ENCODE data around the gene DNER. TPM values are rescaled to one million over a fixed set of nuclear protein-coding genes. Genes with fewer than 3 reads are reported as not detected.

DNER gene
- polyA plus RNA-seq, 2 of the 4 experiments (the other 2 are of a cell fraction): 0.34 to 4.2 TPM

DNA sequence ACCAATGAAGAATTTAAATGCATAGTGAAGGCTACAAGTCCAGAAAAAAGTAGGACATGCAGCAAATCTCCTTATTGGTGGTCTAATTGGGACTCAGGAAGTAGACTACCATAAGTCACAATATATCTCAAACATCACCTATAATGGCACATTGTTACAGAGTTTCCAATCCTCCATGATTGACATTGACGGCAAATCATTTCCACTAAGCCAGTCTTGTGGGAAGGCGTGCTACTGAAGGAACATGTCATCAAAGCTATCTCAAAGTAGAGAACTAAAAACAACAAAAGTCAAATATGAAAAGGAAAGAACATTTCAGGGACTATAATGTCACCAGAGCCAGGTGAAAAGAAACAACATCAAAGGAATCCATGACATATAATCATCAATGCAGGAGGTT is 276.9 kb downstream of the DNER start:
- ChIA-PET CTCF (interaction anchor here (1.0 to 3.7 kb wide), 2 partner anchors 10 to 150 kb away, joined by 4 to 16 read pairs; no protein-coding TSS in a partner anchor), POLR2A (no interaction called here)
- Histone ChIP-seq H3K9me3 (peaks cover 6% of the 10 kb centered on the region; the same call in 1 of the 3 replicates), H3K4me1 (peaks cover 14% of the 10 kb centered on the region; the same call in 1 of the 3 replicates), H3K4me3 (no peak overlapping the region), H3K27ac (no peak overlapping the region; a peak in 1 of 6 replicates), H3K4me2 (no peak overlapping the region)
- no peak for TF ChIP-seq ZSCAN20 (CRISPR knock-in tag; IDR thresholded peaks at IDR 0.05)
- no peak for TF ChIP-seq RFX5 (IDR thresholded peaks at IDR 0.05)
- no peak for TF ChIP-seq JUNB (IDR thresholded peaks at IDR 0.05)
- no peak for TF ChIP-seq ZNF302 (CRISPR knock-in tag; IDR thresholded peaks at IDR 0.05)
- TF ChIP-seq RNF2 (IDR thresholded peaks at IDR 0.05; ENCODE audit: borderline replicate concordance, low read depth): no peak
- no peak for TF ChIP-seq FOSL2 (IDR thresholded peaks at IDR 0.05)
- no peak for TF ChIP-seq FOSL2 (CRISPR knock-in tag; IDR thresholded peaks at IDR 0.05)
- no peak for TF ChIP-seq CBX2 (IDR thresholded peaks at IDR 0.05; ENCODE audit: borderline replicate concordance, low read depth)
- TF ChIP-seq KDM5A (IDR thresholded peaks at IDR 0.05): no peak
- TF ChIP-seq SMC3 (IDR thresholded peaks at IDR 0.05): no peak
- TF ChIP-seq POLR2AphosphoS2 (conservative IDR thresholded peaks at IDR 0.05; ENCODE audit: low read length): no peak
- no peak for TF ChIP-seq CHD4 (IDR thresholded peaks at IDR 0.05; ENCODE audit: borderline replicate concordance)
- TF ChIP-seq, protein P1, sequence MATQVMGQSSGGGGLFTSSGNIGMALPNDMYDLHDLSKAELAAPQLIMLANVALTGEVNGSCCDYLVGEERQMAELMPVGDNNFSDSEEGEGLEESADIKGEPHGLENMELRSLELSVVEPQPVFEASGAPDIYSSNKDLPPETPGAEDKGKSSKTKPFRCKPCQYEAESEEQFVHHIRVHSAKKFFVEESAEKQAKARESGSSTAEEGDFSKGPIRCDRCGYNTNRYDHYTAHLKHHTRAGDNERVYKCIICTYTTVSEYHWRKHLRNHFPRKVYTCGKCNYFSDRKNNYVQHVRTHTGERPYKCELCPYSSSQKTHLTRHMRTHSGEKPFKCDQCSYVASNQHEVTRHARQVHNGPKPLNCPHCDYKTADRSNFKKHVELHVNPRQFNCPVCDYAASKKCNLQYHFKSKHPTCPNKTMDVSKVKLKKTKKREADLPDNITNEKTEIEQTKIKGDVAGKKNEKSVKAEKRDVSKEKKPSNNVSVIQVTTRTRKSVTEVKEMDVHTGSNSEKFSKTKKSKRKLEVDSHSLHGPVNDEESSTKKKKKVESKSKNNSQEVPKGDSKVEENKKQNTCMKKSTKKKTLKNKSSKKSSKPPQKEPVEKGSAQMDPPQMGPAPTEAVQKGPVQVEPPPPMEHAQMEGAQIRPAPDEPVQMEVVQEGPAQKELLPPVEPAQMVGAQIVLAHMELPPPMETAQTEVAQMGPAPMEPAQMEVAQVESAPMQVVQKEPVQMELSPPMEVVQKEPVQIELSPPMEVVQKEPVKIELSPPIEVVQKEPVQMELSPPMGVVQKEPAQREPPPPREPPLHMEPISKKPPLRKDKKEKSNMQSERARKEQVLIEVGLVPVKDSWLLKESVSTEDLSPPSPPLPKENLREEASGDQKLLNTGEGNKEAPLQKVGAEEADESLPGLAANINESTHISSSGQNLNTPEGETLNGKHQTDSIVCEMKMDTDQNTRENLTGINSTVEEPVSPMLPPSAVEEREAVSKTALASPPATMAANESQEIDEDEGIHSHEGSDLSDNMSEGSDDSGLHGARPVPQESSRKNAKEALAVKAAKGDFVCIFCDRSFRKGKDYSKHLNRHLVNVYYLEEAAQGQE (IDR thresholded peaks at IDR 0.05): no peak
- TF ChIP-seq CBX8 (IDR thresholded peaks at IDR 0.05): no peak
- no peak for TF ChIP-seq GATA3 (IDR thresholded peaks at IDR 0.05; ENCODE audit: borderline replicate concordance)
- no peak for TF ChIP-seq MAZ (IDR thresholded peaks at IDR 0.05; ENCODE audit: borderline replicate concordance, low read depth, low read length)
- no peak for TF ChIP-seq MAX (IDR thresholded peaks at IDR 0.05)
- ATAC-seq (no peak), FAIRE-seq (no peak), DNase-seq (ENCODE audit: low read depth in 1 of 2, low spot score in 1 of 2) (no peak)
- 95% methylated on average over 2 of the region's 2 CpGs for WGBS (ENCODE audit: missing lambda C conversion rate)

- FAIRE-seq (no peak), DNase-seq (ENCODE audit: low read depth in 1 of 2, low spot score in 1 of 2) (no peak), ATAC-seq (no peak)
- Histone ChIP-seq H3K4me2 (peak overlapping the region; percentile 28; the same call in 2 of the 3 replicates), H3K9me3 (peaks cover 6% of the 10 kb centered on the region; the same call in 1 of the 3 replicates), H3K27ac (peak overlapping the region; percentile 19 to 34; a peak in 1 of 6 replicates), H3K4me3 (no peak overlapping the region), H3K4me1 (peaks cover 14% of the 10 kb centered on the region; the same call in 1 of the 3 replicates)
- 7% methylated on average over 2 of the region's 2 CpGs for WGBS (ENCODE audit: missing lambda C conversion rate)
- POLR2A ChIA-PET: no interaction called here
- CTCF ChIA-PET: interaction anchor here (0.9 to 6.9 kb wide), 5 partner anchors 9 to 153 kb away, joined by 3 to 63 read pairs (median 5); no protein-coding TSS in a partner anchor
- TF ChIP-seq HDAC2 (IDR thresholded peaks at IDR 0.05) (no peak), ESRRA (IDR thresholded peaks at IDR 0.05; ENCODE audit: borderline replicate concordance, low read length) (no peak), CBX2 (IDR thresholded peaks at IDR 0.05; ENCODE audit: borderline replicate concordance, low read depth) (no peak), HEYL (CRISPR knock-in tag; IDR thresholded peaks at IDR 0.05) (no peak), CEBPB (IDR thresholded peaks at IDR 0.05) (no peak), SMC3 (IDR thresholded peaks at IDR 0.05) (no peak), HOXA7 (CRISPR knock-in tag; IDR thresholded peaks at IDR 0.05) (no peak), KDM1A (IDR thresholded peaks at IDR 0.05; ENCODE audit: low read depth) (no peak), RNF2 (IDR thresholded peaks at IDR 0.05; ENCODE audit: borderline replicate concordance, low read depth) (no peak)
- TF ChIP-seq, protein P2, sequence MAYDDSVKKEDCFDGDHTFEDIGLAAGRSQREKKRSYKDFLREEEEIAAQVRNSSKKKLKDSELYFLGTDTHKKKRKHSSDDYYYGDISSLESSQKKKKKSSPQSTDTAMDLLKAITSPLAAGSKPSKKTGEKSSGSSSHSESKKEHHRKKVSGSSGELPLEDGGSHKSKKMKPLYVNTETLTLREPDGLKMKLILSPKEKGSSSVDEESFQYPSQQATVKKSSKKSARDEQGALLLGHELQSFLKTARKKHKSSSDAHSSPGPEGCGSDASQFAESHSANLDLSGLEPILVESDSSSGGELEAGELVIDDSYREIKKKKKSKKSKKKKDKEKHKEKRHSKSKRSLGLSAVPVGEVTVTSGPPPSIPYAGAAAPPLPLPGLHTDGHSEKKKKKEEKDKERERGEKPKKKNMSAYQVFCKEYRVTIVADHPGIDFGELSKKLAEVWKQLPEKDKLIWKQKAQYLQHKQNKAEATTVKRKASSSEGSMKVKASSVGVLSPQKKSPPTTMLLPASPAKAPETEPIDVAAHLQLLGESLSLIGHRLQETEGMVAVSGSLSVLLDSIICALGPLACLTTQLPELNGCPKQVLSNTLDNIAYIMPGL (CRISPR knock-in tag; IDR thresholded peaks at IDR 0.05; ENCODE audit: borderline replicate concordance): no peak
These were observed 280.2 kb downstream of the DNER start for GRCh38 chr2:229434187-229434586.
